Stimulated activated CD4-positive, alpha-beta T cell treated with anti-CD3 and anti-CD28 coated beads, Interleukin-15, amount 100 ng/mL, for 24 hours (primary cell): Measurements from ENCODE around the gene THSD8.

Experiments used
- DNase-seq: peaks from one replicate; pipeline ENCODE4 v3.0.0-alpha.2; 2020

THSD8 gene

GRCh38 chr19:12801466-12802266 is at the start of gene THSD8, which contains the start of gene PRDX2:
TSS of gene THSD8 (plus strand) at chr19:12802069. CDS start at chr19:12802072, 3 bp downstream.
TSS of gene PRDX2 (minus strand) at chr19:12801800. CDS start at chr19:12801261, 539 bp downstream.
- peak; percentile 90 for DNase-seq

GRCh38 chr19:12754465-12755196 is 47.2 kb upstream of the THSD8 start:
- DNase-seq, result no peak

- no peak for DNase-seq
These were observed 45.6 kb upstream of the THSD8 start for GRCh38 chr19:12756150-12756883.

- DNase-seq, result peak; percentile 79
These were observed 44.2 kb upstream of the THSD8 start for GRCh38 chr19:12757544-12758274.

GRCh38 chr19:12759686-12760085 is 42.2 kb upstream of the THSD8 start:
- DNase-seq, result no peak

GRCh38 chr19:12763100-12763499 is 38.8 kb upstream of the THSD8 start:
- no peak for DNase-seq

- no peak for DNase-seq
These were observed 37.2 kb upstream of the THSD8 start for GRCh38 chr19:12764698-12765097.

- peak; percentile 82 for DNase-seq
These were observed 35.8 kb upstream of the THSD8 start for GRCh38 chr19:12766051-12766521.

- DNase-seq, result no peak
These were observed 34.7 kb upstream of the THSD8 start for GRCh38 chr19:12767150-12767549.

- no peak for DNase-seq
These were observed 34.2 kb upstream of the THSD8 start for GRCh38 chr19:12767666-12768065.

- DNase-seq, result peak; percentile 78
These were observed 32.2 kb upstream of the THSD8 start for GRCh38 chr19:12769689-12770088.

GRCh38 chr19:12770922-12771321 is 30.9 kb upstream of the THSD8 start:
- DNase-seq, result no peak

GRCh38 chr19:12772323-12772722 is 29.5 kb upstream of the THSD8 start:
- no peak for DNase-seq

- no peak for DNase-seq
These were observed 28.3 kb upstream of the THSD8 start for GRCh38 chr19:12773571-12773970.

- DNase-seq, result peak; percentile 39
These were observed 27.0 kb upstream of the THSD8 start, which contains the start of gene HOOK2 for GRCh38 chr19:12774588-12775555. TSS of gene HOOK2 (minus strand) at chr19:12775552. CDS start at chr19:12775449, 103 bp downstream.

GRCh38 chr19:12777217-12778016 is 24.5 kb upstream of the THSD8 start:
- DNase-seq, result peak; percentile 89

- DNase-seq, result peak; percentile 62
These were observed 23.6 kb upstream of the THSD8 start for GRCh38 chr19:12778017-12778904.

GRCh38 chr19:12778905-12779161 is 23.0 kb upstream of the THSD8 start:
- DNase-seq, result no peak
